HepG2 (cell line): ENCODE measurements around the gene PCIF1. TPM values are rescaled to one million over a fixed set of nuclear protein-coding genes. Genes with fewer than 3 reads are reported as not detected.

Experiments
- E2F1 ChIP-seq: sonication (generic); formaldehyde crosslinking; IDR thresholded peaks from 2 replicates; pipeline ENCODE4 v1.5.0; 2020; ENCODE audit warnings: missing genetic modification reagents
- FOSL2 ChIP-seq: sonication (generic); formaldehyde crosslinking; IDR thresholded peaks from 2 replicates; pipeline ENCODE4 v1.4.0; 2020; ENCODE audit warnings: missing genetic modification reagents
- HINFP ChIP-seq: sonication (generic); formaldehyde crosslinking; IDR thresholded peaks from 2 replicates; pipeline ENCODE4 v1.4.0; 2020; ENCODE audit warnings: low read depth, mild to moderate bottlenecking, missing genetic modification reagents
- JUN ChIP-seq: sonication (generic); formaldehyde crosslinking; IDR thresholded peaks from 2 replicates; pipeline ENCODE4 v1.4.0; 2020; ENCODE audit warnings: mild to moderate bottlenecking, missing genetic modification reagents
- NKX3-1 ChIP-seq: sonication (generic); formaldehyde crosslinking; IDR thresholded peaks from 2 replicates; pipeline ENCODE4 v1.5.0; 2020; ENCODE audit warnings: missing genetic modification reagents
- PHF8 ChIP-seq: sonication (generic); formaldehyde crosslinking; IDR thresholded peaks from 2 replicates; pipeline ENCODE4 v1.5.0; 2020; ENCODE audit warnings: missing genetic modification reagents
- POGK ChIP-seq: sonication (generic); formaldehyde crosslinking; conservative IDR thresholded peaks from 2 replicates; pipeline ENCODE4 v1.8.0; 2022; ENCODE audit warnings: mild to moderate bottlenecking, moderate library complexity, missing genetic modification reagents
- POLR2G ChIP-seq: fragments of 200-400 bp; formaldehyde crosslinking; IDR thresholded peaks from 2 replicates; pipeline ENCODE4 v1.6.1; 2018; ENCODE audit warnings: mild to moderate bottlenecking, low read depth, low read length, moderate library complexity
- SKIL ChIP-seq: sonication (generic); formaldehyde crosslinking; IDR thresholded peaks from 2 replicates; pipeline ENCODE4 v1.8.0; 2022; ENCODE audit warnings: missing genetic modification reagents, mild to moderate bottlenecking, moderate library complexity, borderline replicate concordance
- SNAPC5 ChIP-seq: sonication (generic); formaldehyde crosslinking; IDR thresholded peaks from 2 replicates; pipeline ENCODE4 v1.8.1; 2023; ENCODE audit warnings: mild to moderate bottlenecking, missing genetic modification reagents, borderline replicate concordance
- ZFP36 ChIP-seq: fragments of 150-350 bp; IDR thresholded peaks from 2 replicates; pipeline ENCODE4 v1.6.1; 2018; ENCODE audit warnings: borderline replicate concordance, low read length, low read depth; ENCODE audit not compliant: partially characterized antibody
- ZHX1 ChIP-seq: sonication (generic); formaldehyde crosslinking; IDR thresholded peaks from 2 replicates; pipeline ENCODE4 v1.8.1; 2022; ENCODE audit warnings: low read depth, mild to moderate bottlenecking, missing genetic modification reagents
- ZNF282 ChIP-seq: fragments of 450-650 bp; IDR thresholded peaks from 2 replicates; pipeline ENCODE4 v1.6.1; 2018; ENCODE audit not compliant: partially characterized antibody
- ZNF687 ChIP-seq: sonication (generic); formaldehyde crosslinking; IDR thresholded peaks from 2 replicates; pipeline ENCODE4 v1.5.1; 2020; ENCODE audit warnings: mild to moderate bottlenecking, missing genetic modification reagents, moderate library complexity
- polyA plus RNA-seq, 8 experiments: library from polyadenylated mRNA; depleted of rRNA in 3 of 8; stranded (reverse) in 7 of 8; unstranded in 1 of 8; fragments of >200 nt; fragmentation: Illumina TruSeq in 4 of 8; extraction: Trizol in 4 of 8; gene quantifications; 2 replicates each; pipeline versions ENCODE4 v1.2.1 to v1.2.3, GENCODE V29; 2011 to 2016; ENCODE audit warnings: low read depth in 4 of 8, missing spikeins in 1 of 8, mixed read lengths in 1 of 8; ENCODE audit not compliant: insufficient read depth in 1 of 8
- total RNA-seq, 5 experiments: library from RNA; depleted of rRNA; stranded (reverse); fragments of >200 nt; fragmentation: Illumina TruSeq; extraction: Trizol; gene quantifications; 2 replicates each; pipeline ENCODE4 v1.2.3, GENCODE V29; 2016; ENCODE audit warnings: low read depth in 1 of 5

Gene PCIF1
- total and polyA plus RNA-seq, 2 of the 13 experiments (the other 11 are each of a cell fraction or from before 2014, with no cell fraction given) = 20.9 to 24.4 TPM

GRCh38 chr20:45950330-45950646, 15.8 kb downstream of the PCIF1 start (continued):
- 0 out of 2 replicates have a peak, but pooled peaks have one; percentile 6 for TF ChIP-seq POLR2G
- TF ChIP-seq JUN (CRISPR knock-in tag) = no peak
- no peak for TF ChIP-seq ZNF282
- TF ChIP-seq ZFP36 = no peak
- TF ChIP-seq ZHX1 (CRISPR knock-in tag) = no peak
- 0 out of 2 replicates have a peak, but pooled peaks have one; percentile 7 for TF ChIP-seq ZNF687
- no peak for TF ChIP-seq FOSL2 (CRISPR knock-in tag)
- no peak for TF ChIP-seq NKX3-1 (CRISPR knock-in tag)
- TF ChIP-seq SKIL (CRISPR knock-in tag) = 0 out of 2 replicates have a peak, but pooled peaks have one; percentile 3
- no peak for TF ChIP-seq E2F1
- no peak for TF ChIP-seq PHF8 (CRISPR knock-in tag)
- TF ChIP-seq POGK (CRISPR knock-in tag) = no peak
- no peak for TF ChIP-seq HINFP (CRISPR knock-in tag)
- no peak for TF ChIP-seq SNAPC5 (CRISPR knock-in tag)
